ENCODE data around the gene DNAH6. TPM values are rescaled to one million over a fixed set of nuclear protein-coding genes. Genes with fewer than 3 reads are reported as not detected.

The DNAH6 gene
- total and polyA plus RNA-seq, 2 of the 8 experiments (the other 6 are each of a cell fraction or from before 2014, with no cell fraction given) = 0.06 to 0.43 TPM

GRCh38 chr2:84478867-84479266, 37.4 kb upstream of the DNAH6 start (continued):
- no peak for TF ChIP-seq RBBP5 (IDR thresholded peaks at IDR 0.05; ENCODE audit: borderline replicate concordance, low read depth, low read length)
- TF ChIP-seq CBX8 (IDR thresholded peaks at IDR 0.05; ENCODE audit: borderline replicate concordance, low read depth, low read length) = no peak
